ENCODE results near the gene LRRC55. TPM values are rescaled to one million over a fixed set of nuclear protein-coding genes. Genes with fewer than 3 reads are reported as not detected.
A peak's percentile ranks its signal among the peaks of the same experiment; 100 is the strongest.

Gene LRRC55
- polyA plus RNA-seq, 1 donor, result 2.5 TPM

GRCh38 chr11:57178334-57178733, 3.4 kb upstream of the LRRC55 start:
- Histone ChIP-seq H3K36me3 (ENCODE audit: control insufficient read depth, insufficient read depth, low read length) (no peaks in the 10 kb centered on the region), H3K9me3 (ENCODE audit: control insufficient read depth, low read depth, low read length) (no peaks in the 10 kb centered on the region), H3K27ac (ENCODE audit: low read length) (no peak overlapping the region), H3K4me3 (ENCODE audit: low read length) (no peak overlapping the region), H3K4me1 (ENCODE audit: control insufficient read depth, insufficient read depth, low read length) (no peaks in the 10 kb centered on the region), H3K27me3 (ENCODE audit: control insufficient read depth, insufficient read depth, low read length) (peaks cover 31% of the 10 kb centered on the region)
- WGBS (ENCODE audit: insufficient coverage, low lambda C conversion rate), result 65% methylated on average over 2 of the region's 2 CpGs
- DNase-seq, result no peak

GRCh38 chr11:57179681-57180080, 2.1 kb upstream of the LRRC55 start:
- no CpG with 5 or more reads among the region's 7 CpGs for WGBS (ENCODE audit: insufficient coverage, low lambda C conversion rate)
- no peak for DNase-seq
- no peaks in the 10 kb centered on the region for H3K9me3 ChIP-seq (ENCODE audit: control insufficient read depth, low read depth, low read length)
- no peak overlapping the region for H3K4me3 ChIP-seq (ENCODE audit: low read length)
- H3K27ac ChIP-seq (ENCODE audit: low read length), result no peak overlapping the region
- no peaks in the 10 kb centered on the region for H3K36me3 ChIP-seq (ENCODE audit: control insufficient read depth, insufficient read depth, low read length)
- peaks cover 31% of the 10 kb centered on the region for H3K27me3 ChIP-seq (ENCODE audit: control insufficient read depth, insufficient read depth, low read length)
- H3K4me1 ChIP-seq (ENCODE audit: control insufficient read depth, insufficient read depth, low read length), result no peaks in the 10 kb centered on the region

DNA sequence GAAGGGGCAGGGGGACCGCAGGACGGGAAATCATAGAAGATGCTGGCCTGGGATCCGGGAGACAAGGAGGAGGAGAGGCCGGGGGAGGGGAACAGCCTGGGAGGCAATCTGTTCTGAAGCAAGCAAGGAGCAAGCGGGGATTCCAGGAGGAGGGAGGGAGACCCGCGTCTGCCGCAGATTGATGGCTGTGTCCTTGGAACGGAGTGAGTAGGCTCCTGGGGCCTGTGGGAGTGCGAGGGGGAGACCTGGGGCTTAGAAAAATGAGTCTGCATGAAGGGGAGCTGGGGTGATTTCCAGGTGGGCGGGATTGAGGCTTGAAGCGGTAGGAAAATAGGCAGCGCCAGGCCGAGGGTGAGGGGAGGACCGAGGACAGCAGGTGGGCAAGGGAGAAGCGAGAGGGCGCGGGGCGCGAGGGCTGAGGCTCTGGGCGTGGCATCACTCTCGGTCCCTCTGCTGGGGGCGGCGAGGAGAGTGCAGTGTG, 1.6 kb upstream of the LRRC55 start:
- peak overlapping the region; percentile 6 for H3K4me3 ChIP-seq (ENCODE audit: low read length)

DNA sequence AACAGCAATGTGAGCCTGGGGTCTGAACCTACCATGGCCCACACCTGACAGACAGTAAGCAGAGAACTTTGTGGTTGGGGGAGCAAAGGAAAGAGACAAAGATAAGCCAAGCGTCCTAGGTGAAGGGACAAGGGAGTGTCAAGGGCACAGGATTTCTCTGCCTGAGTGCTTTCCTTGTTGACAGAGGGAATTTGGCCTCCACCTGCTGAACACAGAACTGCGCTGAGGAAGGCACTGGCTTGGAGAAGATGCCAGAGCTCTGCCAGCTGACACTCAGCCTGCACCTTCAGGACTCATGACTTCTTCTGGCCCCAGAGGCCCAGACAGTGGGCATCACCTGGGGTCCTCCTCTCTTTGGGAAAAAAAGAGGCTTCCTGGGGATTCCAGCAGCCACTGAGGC, 789 bp upstream of the LRRC55 start:
- Histone ChIP-seq H3K36me3 (ENCODE audit: control insufficient read depth, insufficient read depth, low read length) (no peaks in the 10 kb centered on the region), H3K27me3 (ENCODE audit: control insufficient read depth, insufficient read depth, low read length) (peaks cover 31% of the 10 kb centered on the region), H3K4me1 (ENCODE audit: control insufficient read depth, insufficient read depth, low read length) (no peaks in the 10 kb centered on the region), H3K4me3 (ENCODE audit: low read length) (no peak overlapping the region), H3K27ac (ENCODE audit: low read length) (no peak overlapping the region), H3K9me3 (ENCODE audit: control insufficient read depth, low read depth, low read length) (no peaks in the 10 kb centered on the region)
- no peak for DNase-seq
- WGBS (ENCODE audit: insufficient coverage, low lambda C conversion rate), result 40% methylated on average over 1 of the region's 2 CpGs

More for the DNA sequence above, 1.6 kb upstream of the LRRC55 start:
- H3K27me3 ChIP-seq (ENCODE audit: control insufficient read depth, insufficient read depth, low read length), result peaks cover 31% of the 10 kb centered on the region
- WGBS (ENCODE audit: insufficient coverage, low lambda C conversion rate), result no CpG with 5 or more reads among the region's 24 CpGs
- H3K27ac ChIP-seq (ENCODE audit: low read length), result no peak overlapping the region
- no peaks in the 10 kb centered on the region for H3K36me3 ChIP-seq (ENCODE audit: control insufficient read depth, insufficient read depth, low read length)
- no peak for DNase-seq
- H3K9me3 ChIP-seq (ENCODE audit: control insufficient read depth, low read depth, low read length), result no peaks in the 10 kb centered on the region
- H3K4me1 ChIP-seq (ENCODE audit: control insufficient read depth, insufficient read depth, low read length), result no peaks in the 10 kb centered on the region

- no peaks in the 10 kb centered on the region for H3K4me1 ChIP-seq (ENCODE audit: control insufficient read depth, insufficient read depth, low read length)
- no peak overlapping the region for H3K4me3 ChIP-seq (ENCODE audit: low read length)
- no peaks in the 10 kb centered on the region for H3K36me3 ChIP-seq (ENCODE audit: control insufficient read depth, insufficient read depth, low read length)
- no peak for DNase-seq
- H3K27me3 ChIP-seq (ENCODE audit: control insufficient read depth, insufficient read depth, low read length), result peaks cover 31% of the 10 kb centered on the region
- WGBS (ENCODE audit: insufficient coverage, low lambda C conversion rate), result no CpG with 5 or more reads among the region's 3 CpGs
- H3K9me3 ChIP-seq (ENCODE audit: control insufficient read depth, low read depth, low read length), result no peaks in the 10 kb centered on the region
- H3K27ac ChIP-seq (ENCODE audit: low read length), result no peak overlapping the region
These were observed 1.1 kb downstream of the LRRC55 start for GRCh38 chr11:57182896-57183295.

DNA sequence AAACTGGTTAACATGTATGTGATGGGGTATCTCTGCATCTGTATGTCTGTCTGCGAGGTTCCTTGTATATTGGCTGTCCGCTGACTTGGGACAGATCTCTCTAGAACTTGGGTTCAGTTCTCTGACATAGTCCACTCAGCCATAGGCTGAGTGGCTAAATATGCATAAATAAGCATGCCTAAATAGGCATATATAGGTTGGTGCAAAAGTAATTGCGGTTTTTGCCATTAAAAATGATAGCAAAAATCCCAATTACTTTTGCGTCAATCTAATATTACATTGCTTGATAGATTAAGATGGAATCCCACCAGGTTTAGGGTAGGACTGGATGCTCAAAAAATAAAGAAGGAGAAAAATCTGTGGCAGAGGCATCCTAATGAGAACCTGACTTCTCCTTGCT, 8.8 kb downstream of the LRRC55 start:
- DNase-seq, result no peak
- H3K4me3 ChIP-seq (ENCODE audit: low read length), result no peak overlapping the region
- no peaks in the 10 kb centered on the region for H3K27me3 ChIP-seq (ENCODE audit: control insufficient read depth, insufficient read depth, low read length)
- WGBS (ENCODE audit: insufficient coverage, low lambda C conversion rate), result 100% methylated on average over 2 of the region's 4 CpGs
- no peaks in the 10 kb centered on the region for H3K36me3 ChIP-seq (ENCODE audit: control insufficient read depth, insufficient read depth, low read length)
- H3K4me1 ChIP-seq (ENCODE audit: control insufficient read depth, insufficient read depth, low read length), result no peaks in the 10 kb centered on the region
- no peak overlapping the region for H3K27ac ChIP-seq (ENCODE audit: low read length)
- no peaks in the 10 kb centered on the region for H3K9me3 ChIP-seq (ENCODE audit: control insufficient read depth, low read depth, low read length)

DNA sequence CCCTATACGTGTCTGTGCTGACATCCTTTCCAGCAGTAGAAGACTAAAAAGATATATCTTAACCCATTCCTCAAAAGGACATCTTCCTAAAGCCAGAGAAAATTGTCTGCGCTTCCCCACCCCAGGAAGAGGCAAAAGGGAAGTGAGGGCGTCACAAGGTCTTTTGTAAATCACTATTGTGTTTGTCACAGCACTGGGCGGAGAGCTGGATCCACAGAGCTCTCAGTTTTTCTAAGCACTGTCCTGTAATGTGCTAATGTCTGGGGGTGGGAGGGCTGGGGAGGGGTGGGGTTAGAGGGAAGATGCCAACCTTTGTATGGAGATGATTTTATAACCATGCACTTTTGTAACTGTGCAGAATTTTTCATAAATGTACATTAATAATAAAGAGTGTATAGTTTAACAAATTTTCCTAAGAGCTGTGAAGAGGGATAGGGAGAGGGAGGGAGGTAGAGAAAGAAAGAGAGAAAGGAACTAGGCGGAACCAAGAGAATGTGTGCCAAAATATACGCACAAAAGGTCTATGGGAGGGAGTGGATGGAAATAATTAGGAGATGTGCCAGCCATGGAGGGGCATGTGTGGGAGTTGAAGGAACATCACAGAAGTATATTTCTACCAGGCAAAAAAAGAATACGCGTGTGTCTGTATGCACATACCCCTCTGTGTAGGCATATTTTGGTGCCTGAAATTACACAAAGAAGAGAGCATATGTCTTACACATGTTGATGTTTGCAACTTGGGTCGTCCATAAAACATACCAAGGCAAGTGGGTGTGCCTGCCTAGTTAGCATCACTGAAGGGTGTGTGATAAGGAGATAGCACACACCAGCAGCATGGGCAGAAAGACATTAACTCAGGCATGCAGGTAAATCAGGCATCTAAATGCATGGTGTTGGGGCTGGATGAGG, 9.8 kb downstream of the LRRC55 start:
- Histone ChIP-seq H3K4me3 (ENCODE audit: low read length) (no peak overlapping the region), H3K36me3 (ENCODE audit: control insufficient read depth, insufficient read depth, low read length) (no peaks in the 10 kb centered on the region), H3K27ac (ENCODE audit: low read length) (no peak overlapping the region), H3K4me1 (ENCODE audit: control insufficient read depth, insufficient read depth, low read length) (no peaks in the 10 kb centered on the region), H3K9me3 (ENCODE audit: control insufficient read depth, low read depth, low read length) (no peaks in the 10 kb centered on the region), H3K27me3 (ENCODE audit: control insufficient read depth, insufficient read depth, low read length) (no peaks in the 10 kb centered on the region)
- DNase-seq, result no peak
- WGBS (ENCODE audit: insufficient coverage, low lambda C conversion rate), result 80% methylated on average over 1 of the region's 9 CpGs

GRCh38 chr11:57192316-57192715, 10.6 kb downstream of the LRRC55 start:
- no peak overlapping the region for H3K27ac ChIP-seq (ENCODE audit: low read length)
- 80% methylated on average over 1 of the region's 1 CpG for WGBS (ENCODE audit: insufficient coverage, low lambda C conversion rate)
- H3K36me3 ChIP-seq (ENCODE audit: control insufficient read depth, insufficient read depth, low read length), result no peaks in the 10 kb centered on the region
- no peaks in the 10 kb centered on the region for H3K9me3 ChIP-seq (ENCODE audit: control insufficient read depth, low read depth, low read length)
- no peak for DNase-seq
- no peaks in the 10 kb centered on the region for H3K4me1 ChIP-seq (ENCODE audit: control insufficient read depth, insufficient read depth, low read length)
- no peaks in the 10 kb centered on the region for H3K27me3 ChIP-seq (ENCODE audit: control insufficient read depth, insufficient read depth, low read length)
- H3K4me3 ChIP-seq (ENCODE audit: low read length), result no peak overlapping the region

- Histone ChIP-seq H3K9me3 (ENCODE audit: control insufficient read depth, low read depth, low read length) (no peaks in the 10 kb centered on the region), H3K4me3 (ENCODE audit: low read length) (no peak overlapping the region), H3K27me3 (ENCODE audit: control insufficient read depth, insufficient read depth, low read length) (no peaks in the 10 kb centered on the region), H3K36me3 (ENCODE audit: control insufficient read depth, insufficient read depth, low read length) (no peaks in the 10 kb centered on the region), H3K4me1 (ENCODE audit: control insufficient read depth, insufficient read depth, low read length) (no peaks in the 10 kb centered on the region), H3K27ac (ENCODE audit: low read length) (no peak overlapping the region)
- WGBS (ENCODE audit: insufficient coverage, low lambda C conversion rate), result 100% methylated on average over 1 of the region's 6 CpGs
- DNase-seq, result no peak
These were observed 14.8 kb downstream of the LRRC55 start for GRCh38 chr11:57196596-57196995.

DNA sequence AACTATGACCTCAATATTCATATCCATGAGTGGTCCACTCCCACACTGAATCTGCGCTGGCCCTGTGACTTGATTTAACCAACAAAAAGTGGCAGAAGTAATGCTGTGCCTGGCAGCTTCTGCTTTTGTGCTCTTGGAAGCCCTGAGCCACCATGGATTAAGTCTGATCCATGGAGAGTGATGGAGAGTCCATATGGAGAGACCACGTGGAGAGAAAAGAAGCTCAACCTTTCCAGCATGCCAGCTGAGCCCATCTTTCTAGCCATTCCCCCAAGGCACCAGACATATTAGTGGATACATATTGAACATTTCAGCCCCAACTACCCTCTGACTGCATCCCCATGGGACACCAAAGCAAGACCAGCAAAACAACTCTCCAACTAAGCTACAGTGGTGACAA, 16.0 kb downstream of the LRRC55 start:
- no peak for DNase-seq
- WGBS (ENCODE audit: insufficient coverage, low lambda C conversion rate), result no CpG with 5 or more reads among the region's 2 CpGs
- Histone ChIP-seq H3K27ac (ENCODE audit: low read length) (no peak overlapping the region), H3K36me3 (ENCODE audit: control insufficient read depth, insufficient read depth, low read length) (no peaks in the 10 kb centered on the region), H3K27me3 (ENCODE audit: control insufficient read depth, insufficient read depth, low read length) (no peaks in the 10 kb centered on the region), H3K4me3 (ENCODE audit: low read length) (no peak overlapping the region), H3K9me3 (ENCODE audit: control insufficient read depth, low read depth, low read length) (no peaks in the 10 kb centered on the region), H3K4me1 (ENCODE audit: control insufficient read depth, insufficient read depth, low read length) (no peaks in the 10 kb centered on the region)

DNA sequence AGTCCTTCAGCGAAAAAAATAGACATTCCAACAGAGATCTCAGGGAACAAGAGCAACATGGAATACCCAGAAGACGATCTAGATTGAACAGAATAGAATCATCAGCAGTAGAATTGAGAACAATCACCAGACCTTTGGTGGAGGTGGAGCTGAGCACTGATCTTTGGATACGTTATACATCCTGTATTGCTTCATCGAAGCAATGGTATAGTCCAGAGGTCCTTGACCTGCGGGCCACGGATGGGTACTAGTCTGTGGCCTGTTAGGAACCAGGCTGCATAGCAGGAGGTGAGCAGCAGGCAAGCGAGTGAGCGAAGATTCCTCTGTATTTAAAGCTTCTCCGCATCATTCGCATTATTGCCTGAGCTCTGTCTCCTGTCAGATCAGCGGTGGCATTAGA, 17.6 kb downstream of the LRRC55 start:
- H3K27ac ChIP-seq (ENCODE audit: low read length), result no peak overlapping the region
- no peaks in the 10 kb centered on the region for H3K36me3 ChIP-seq (ENCODE audit: control insufficient read depth, insufficient read depth, low read length)
- H3K9me3 ChIP-seq (ENCODE audit: control insufficient read depth, low read depth, low read length), result no peaks in the 10 kb centered on the region
- DNase-seq, result no peak
- WGBS (ENCODE audit: insufficient coverage, low lambda C conversion rate), result 100% methylated on average over 1 of the region's 11 CpGs
- no peaks in the 10 kb centered on the region for H3K4me1 ChIP-seq (ENCODE audit: control insufficient read depth, insufficient read depth, low read length)
- H3K4me3 ChIP-seq (ENCODE audit: low read length), result no peak overlapping the region
- no peaks in the 10 kb centered on the region for H3K27me3 ChIP-seq (ENCODE audit: control insufficient read depth, insufficient read depth, low read length)

Data from large intestine (tissue), 3 donors.